ENCODE data around the gene TMEM198.

TMEM198 gene

DNA sequence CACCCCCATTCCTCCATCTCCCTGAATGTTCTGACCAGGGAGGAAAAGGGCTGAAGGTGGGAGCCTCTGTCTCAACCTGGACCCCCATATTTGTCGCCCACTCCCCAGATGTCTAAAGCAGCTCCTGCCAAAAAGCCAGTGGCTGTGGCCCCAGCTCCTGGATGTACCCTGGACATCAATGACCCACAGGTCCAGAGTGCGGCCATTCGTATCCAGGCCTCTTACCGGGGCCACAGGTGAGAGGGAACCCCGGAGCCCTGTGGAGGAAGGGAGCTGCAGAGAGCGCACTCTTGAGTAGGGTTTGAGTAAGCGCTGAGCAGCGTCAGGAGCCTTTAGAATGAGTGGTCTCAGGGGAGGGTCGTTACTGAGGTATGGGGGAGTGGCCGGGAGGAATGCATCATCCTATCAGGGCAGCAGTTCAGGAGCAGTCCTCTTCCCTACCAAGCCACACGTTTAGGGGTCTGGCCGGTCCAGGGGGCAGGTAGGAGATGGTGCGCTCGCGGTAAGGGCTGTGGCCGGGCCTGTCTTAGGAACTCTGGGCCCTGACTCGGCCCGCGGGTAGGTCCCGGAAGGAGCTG is 47.5 kb upstream of the TMEM198 start:
- peaks cover 24% of the 10 kb centered on the region for H3K4me1 ChIP-seq (ENCODE audit: insufficient read depth, low read length, poor library complexity, severe bottlenecking)
- no peak overlapping the region for H2AFZ ChIP-seq (ENCODE audit: low read length)
- TF ChIP-seq, protein P1, sequence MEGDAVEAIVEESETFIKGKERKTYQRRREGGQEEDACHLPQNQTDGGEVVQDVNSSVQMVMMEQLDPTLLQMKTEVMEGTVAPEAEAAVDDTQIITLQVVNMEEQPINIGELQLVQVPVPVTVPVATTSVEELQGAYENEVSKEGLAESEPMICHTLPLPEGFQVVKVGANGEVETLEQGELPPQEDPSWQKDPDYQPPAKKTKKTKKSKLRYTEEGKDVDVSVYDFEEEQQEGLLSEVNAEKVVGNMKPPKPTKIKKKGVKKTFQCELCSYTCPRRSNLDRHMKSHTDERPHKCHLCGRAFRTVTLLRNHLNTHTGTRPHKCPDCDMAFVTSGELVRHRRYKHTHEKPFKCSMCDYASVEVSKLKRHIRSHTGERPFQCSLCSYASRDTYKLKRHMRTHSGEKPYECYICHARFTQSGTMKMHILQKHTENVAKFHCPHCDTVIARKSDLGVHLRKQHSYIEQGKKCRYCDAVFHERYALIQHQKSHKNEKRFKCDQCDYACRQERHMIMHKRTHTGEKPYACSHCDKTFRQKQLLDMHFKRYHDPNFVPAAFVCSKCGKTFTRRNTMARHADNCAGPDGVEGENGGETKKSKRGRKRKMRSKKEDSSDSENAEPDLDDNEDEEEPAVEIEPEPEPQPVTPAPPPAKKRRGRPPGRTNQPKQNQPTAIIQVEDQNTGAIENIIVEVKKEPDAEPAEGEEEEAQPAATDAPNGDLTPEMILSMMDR (conservative IDR thresholded peaks at IDR 0.05; ENCODE audit: low read length) = no peak
- no peak for TF ChIP-seq EZH2phosphoT487 (IDR thresholded peaks at IDR 0.05; ENCODE audit: borderline replicate concordance)
- no peaks in the 10 kb centered on the region for H3F3A ChIP-seq (ENCODE audit: low read depth)
- H3K9ac ChIP-seq (ENCODE audit: low read depth, low read length, poor library complexity, severe bottlenecking) = no peak overlapping the region
- no peak overlapping the region for H3K4me3 ChIP-seq (ENCODE audit: low read length, poor library complexity, severe bottlenecking)
- no peaks in the 10 kb centered on the region for H4K20me1 ChIP-seq (ENCODE audit: insufficient read depth, low read length, poor library complexity, severe bottlenecking)
- H3K36me3 ChIP-seq (ENCODE audit: insufficient read depth, low read length) = no peaks in the 10 kb centered on the region
- H3K9me2 ChIP-seq (replicated peaks; ENCODE audit: low read depth, low read length) = no peaks in the 10 kb centered on the region
- H3K27me3 ChIP-seq (ENCODE audit: insufficient read depth, low read length, poor library complexity, severe bottlenecking) = no peaks in the 10 kb centered on the region
- no peaks in the 10 kb centered on the region for H3K9me3 ChIP-seq (ENCODE audit: insufficient read depth, low read depth, low read length)
- H3K79me2 ChIP-seq (ENCODE audit: insufficient read depth, low read length) = peaks cover 10% of the 10 kb centered on the region; the same call in 1 of the 2 replicates
- no peak overlapping the region for H3K4me2 ChIP-seq (ENCODE audit: low read depth, low read length, poor library complexity, severe bottlenecking)

DNA sequence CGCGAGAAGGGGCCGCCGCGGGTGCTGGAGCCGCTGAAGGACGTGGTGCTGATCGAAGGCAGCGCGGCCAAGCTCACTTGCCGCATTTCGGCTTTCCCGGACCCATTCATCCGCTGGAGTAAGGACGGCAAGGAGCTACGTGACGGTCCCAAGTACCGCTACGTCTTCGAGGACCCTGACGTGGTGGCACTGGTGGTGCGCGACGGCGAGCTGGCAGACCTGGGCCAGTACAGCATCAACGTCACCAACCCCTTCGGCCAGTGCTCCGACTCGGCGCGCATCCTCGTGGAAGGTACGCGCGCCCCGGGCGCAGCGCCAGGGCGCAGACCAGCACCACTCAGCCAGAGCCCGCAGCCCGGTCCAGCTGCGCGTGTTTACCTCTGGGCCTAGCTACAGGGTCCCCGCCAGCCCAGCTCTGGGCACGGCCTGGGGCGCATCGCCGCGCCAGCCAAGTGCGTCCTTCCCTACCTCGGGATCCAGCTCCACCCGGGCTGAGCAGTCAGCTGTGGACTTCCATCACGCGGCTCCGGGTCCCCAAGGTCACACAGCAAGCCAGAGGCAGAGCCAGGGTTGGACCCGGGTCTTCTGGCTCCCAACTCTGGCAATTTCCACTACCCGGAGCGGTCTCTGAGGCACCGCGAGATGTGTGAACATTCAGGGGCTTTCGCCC is 46.9 kb upstream of the TMEM198 start:
- Histone ChIP-seq H3K79me2 (ENCODE audit: insufficient read depth, low read length) (peaks cover 10% of the 10 kb centered on the region; the same call in 1 of the 2 replicates), H3K27me3 (ENCODE audit: insufficient read depth, low read length, poor library complexity, severe bottlenecking) (no peaks in the 10 kb centered on the region), H3K36me3 (ENCODE audit: insufficient read depth, low read length) (no peaks in the 10 kb centered on the region), H3K4me2 (ENCODE audit: low read depth, low read length, poor library complexity, severe bottlenecking) (no peak overlapping the region), H3K9me2 (replicated peaks; ENCODE audit: low read depth, low read length) (no peaks in the 10 kb centered on the region), H3K4me3 (ENCODE audit: low read length, poor library complexity, severe bottlenecking) (no peak overlapping the region), H3K4me1 (ENCODE audit: insufficient read depth, low read length, poor library complexity, severe bottlenecking) (peaks cover 24% of the 10 kb centered on the region), H3K9me3 (ENCODE audit: insufficient read depth, low read depth, low read length) (no peaks in the 10 kb centered on the region), H3K9ac (ENCODE audit: low read depth, low read length, poor library complexity, severe bottlenecking) (no peak overlapping the region), H2AFZ (ENCODE audit: low read length) (no peak overlapping the region), H3F3A (ENCODE audit: low read depth) (no peaks in the 10 kb centered on the region), H4K20me1 (ENCODE audit: insufficient read depth, low read length, poor library complexity, severe bottlenecking) (no peaks in the 10 kb centered on the region)
- no peak for TF ChIP-seq EZH2phosphoT487 (IDR thresholded peaks at IDR 0.05; ENCODE audit: borderline replicate concordance)
- TF ChIP-seq, protein P1 (conservative IDR thresholded peaks at IDR 0.05; ENCODE audit: low read length) = no peak

DNA sequence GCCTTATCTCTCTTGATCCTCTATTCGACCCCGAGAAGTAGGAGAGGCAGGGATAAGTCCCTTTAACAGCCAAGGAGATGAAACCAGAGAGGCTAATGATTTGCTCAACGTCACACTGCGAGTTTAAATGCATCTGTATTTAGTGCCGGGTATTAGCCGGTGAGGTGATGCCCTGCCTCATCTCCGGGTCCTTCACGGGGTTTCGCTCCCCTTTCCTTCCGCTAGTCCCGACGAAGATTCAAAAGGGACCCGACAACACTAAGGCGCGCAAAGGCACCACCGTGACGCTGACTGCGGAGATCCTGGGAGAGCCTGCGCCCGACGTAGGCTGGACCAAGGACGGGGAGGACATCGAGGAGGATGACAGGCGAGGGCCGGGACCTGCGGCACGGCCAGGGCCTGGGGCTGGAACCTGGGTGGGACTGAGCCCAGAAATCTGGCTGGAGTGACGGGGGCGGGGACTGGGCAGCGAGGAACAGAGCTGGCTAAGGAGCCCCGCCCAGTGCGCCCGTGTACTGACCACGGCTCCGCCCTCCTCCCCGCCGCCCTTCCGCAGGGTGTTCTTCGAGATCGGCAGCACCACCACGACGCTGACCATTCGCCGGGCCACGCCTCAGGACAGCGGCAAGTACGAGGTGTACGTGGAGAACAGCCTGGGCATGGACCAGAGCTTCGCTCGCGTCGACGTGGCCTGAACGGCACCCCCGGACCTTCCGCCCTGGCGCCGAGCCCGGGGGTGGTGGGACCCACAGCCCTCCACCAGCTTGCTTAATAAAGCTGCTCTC is 46.1 kb upstream of the TMEM198 start:
- Histone ChIP-seq H3K4me3 (ENCODE audit: low read length, poor library complexity, severe bottlenecking) (peak overlapping the region; percentile 93), H2AFZ (ENCODE audit: low read length) (peak overlapping the region; percentile 95), H3K9ac (ENCODE audit: low read depth, low read length, poor library complexity, severe bottlenecking) (peak overlapping the region; percentile 93), H4K20me1 (ENCODE audit: insufficient read depth, low read length, poor library complexity, severe bottlenecking) (no peaks in the 10 kb centered on the region), H3K4me2 (ENCODE audit: low read depth, low read length, poor library complexity, severe bottlenecking) (peak overlapping the region; percentile 86), H3F3A (ENCODE audit: low read depth) (no peaks in the 10 kb centered on the region), H3K36me3 (ENCODE audit: insufficient read depth, low read length) (no peaks in the 10 kb centered on the region), H3K9me2 (replicated peaks; ENCODE audit: low read depth, low read length) (no peaks in the 10 kb centered on the region), H3K27me3 (ENCODE audit: insufficient read depth, low read length, poor library complexity, severe bottlenecking) (no peaks in the 10 kb centered on the region), H3K4me1 (ENCODE audit: insufficient read depth, low read length, poor library complexity, severe bottlenecking) (peaks cover 24% of the 10 kb centered on the region), H3K9me3 (ENCODE audit: insufficient read depth, low read depth, low read length) (no peaks in the 10 kb centered on the region), H3K79me2 (ENCODE audit: insufficient read depth, low read length) (peaks cover 10% of the 10 kb centered on the region; the same call in 1 of the 2 replicates)
- TF ChIP-seq, protein P1 (conservative IDR thresholded peaks at IDR 0.05; ENCODE audit: low read length) = no peak
- no peak for TF ChIP-seq EZH2phosphoT487 (IDR thresholded peaks at IDR 0.05; ENCODE audit: borderline replicate concordance)

All from Loucy (cell line).